ENCODE measurements around the gene NSUN2. TPM values are rescaled to one million over a fixed set of nuclear protein-coding genes. Genes with fewer than 3 reads are reported as not detected.

The NSUN2 gene
- total and polyA plus RNA-seq, 12 donors, result 21.3 to 66.8 (median 40.2) TPM

DNA sequence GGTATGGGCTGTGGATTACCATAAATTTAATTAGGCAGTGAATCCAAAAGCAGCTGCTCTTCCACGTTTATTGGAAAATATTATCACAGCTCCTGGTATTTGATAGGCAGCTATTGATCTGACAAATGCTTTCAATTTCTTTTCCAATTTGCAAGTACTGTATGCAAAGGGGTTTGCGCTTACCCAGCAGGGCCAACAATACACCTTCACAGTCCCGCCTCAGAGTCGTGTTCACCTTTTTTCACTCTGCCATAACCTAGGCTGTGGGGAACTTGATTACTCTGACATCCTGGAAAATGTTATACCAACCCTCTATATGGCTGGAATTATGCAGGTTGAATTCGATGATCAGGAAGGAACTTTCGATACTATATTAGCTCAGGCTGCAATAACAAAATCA, 48.1 kb upstream of the NSUN2 start:
- Histone ChIP-seq H3K4me1 (replicated peaks in 1 of 2) (no peaks in the 10 kb centered on the region), H3K36me3 (replicated peaks in 1 of 2) (no peaks in the 10 kb centered on the region), H3K4me3 (no peak overlapping the region), H3K27me3 (no peaks in the 10 kb centered on the region), H3K27ac (no peak overlapping the region), H3K9me3 (replicated peaks in 1 of 3) (no peaks in the 10 kb centered on the region)
- TF ChIP-seq, protein P1, sequence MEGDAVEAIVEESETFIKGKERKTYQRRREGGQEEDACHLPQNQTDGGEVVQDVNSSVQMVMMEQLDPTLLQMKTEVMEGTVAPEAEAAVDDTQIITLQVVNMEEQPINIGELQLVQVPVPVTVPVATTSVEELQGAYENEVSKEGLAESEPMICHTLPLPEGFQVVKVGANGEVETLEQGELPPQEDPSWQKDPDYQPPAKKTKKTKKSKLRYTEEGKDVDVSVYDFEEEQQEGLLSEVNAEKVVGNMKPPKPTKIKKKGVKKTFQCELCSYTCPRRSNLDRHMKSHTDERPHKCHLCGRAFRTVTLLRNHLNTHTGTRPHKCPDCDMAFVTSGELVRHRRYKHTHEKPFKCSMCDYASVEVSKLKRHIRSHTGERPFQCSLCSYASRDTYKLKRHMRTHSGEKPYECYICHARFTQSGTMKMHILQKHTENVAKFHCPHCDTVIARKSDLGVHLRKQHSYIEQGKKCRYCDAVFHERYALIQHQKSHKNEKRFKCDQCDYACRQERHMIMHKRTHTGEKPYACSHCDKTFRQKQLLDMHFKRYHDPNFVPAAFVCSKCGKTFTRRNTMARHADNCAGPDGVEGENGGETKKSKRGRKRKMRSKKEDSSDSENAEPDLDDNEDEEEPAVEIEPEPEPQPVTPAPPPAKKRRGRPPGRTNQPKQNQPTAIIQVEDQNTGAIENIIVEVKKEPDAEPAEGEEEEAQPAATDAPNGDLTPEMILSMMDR (IDR thresholded peaks at IDR 0.05), result no peak
- no peak for TF ChIP-seq POLR2A (IDR thresholded peaks at IDR 0.05)
- intact Hi-C loops (cut with DNase I), result no loop called here
- DNase-seq, result no peak
- WGBS, 4 donors, result 59 to 64% (median 63%) methylated on average over 6 of the region's 6 CpGs

GRCh38 chr5:6678385-6678784, 45.5 kb upstream of the NSUN2 start:
- 55 to 80% (median 74%) methylated on average over 1 of the region's 1 CpG for WGBS, 4 donors
- Histone ChIP-seq H3K27ac (no peak overlapping the region), H3K4me1 (replicated peaks in 1 of 2) (no peaks in the 10 kb centered on the region), H3K4me3 (no peak overlapping the region), H3K9me3 (replicated peaks in 1 of 3) (no peaks in the 10 kb centered on the region), H3K27me3 (no peaks in the 10 kb centered on the region), H3K36me3 (replicated peaks in 1 of 2) (no peaks in the 10 kb centered on the region)
- no peak for TF ChIP-seq POLR2A (IDR thresholded peaks at IDR 0.05)
- TF ChIP-seq, protein P1 (IDR thresholded peaks at IDR 0.05), result no peak
- intact Hi-C loops (cut with DNase I), result no loop called here
- no peak for DNase-seq

GRCh38 chr5:6676702-6677101, 43.9 kb upstream of the NSUN2 start:
- intact Hi-C loops (cut with DNase I), result no loop called here
- no peak overlapping the region for H3K4me3 ChIP-seq
- H3K36me3 ChIP-seq (replicated peaks in 1 of 2), result no peaks in the 10 kb centered on the region
- 62 to 72% (median 67%) methylated on average over 2 of the region's 2 CpGs for WGBS, 4 donors
- no peaks in the 10 kb centered on the region for H3K4me1 ChIP-seq (replicated peaks in 1 of 2)
- no peaks in the 10 kb centered on the region for H3K27me3 ChIP-seq
- H3K9me3 ChIP-seq (replicated peaks in 1 of 3), result no peaks in the 10 kb centered on the region
- TF ChIP-seq, protein P1 (IDR thresholded peaks at IDR 0.05), result no peak
- no peak for TF ChIP-seq POLR2A (IDR thresholded peaks at IDR 0.05)
- no peak for DNase-seq
- H3K27ac ChIP-seq, result no peak overlapping the region

- no peak for DNase-seq
- WGBS, 4 donors, result 90 to 94% (median 92%) methylated on average over 5 of the region's 5 CpGs
- TF ChIP-seq, protein P1 (IDR thresholded peaks at IDR 0.05), result no peak
- no peak for TF ChIP-seq POLR2A (IDR thresholded peaks at IDR 0.05)
- Histone ChIP-seq H3K27ac (no peak overlapping the region), H3K9me3 (replicated peaks in 1 of 3) (no peaks in the 10 kb centered on the region), H3K36me3 (replicated peaks in 1 of 2) (no peaks in the 10 kb centered on the region), H3K4me3 (no peak overlapping the region), H3K27me3 (no peaks in the 10 kb centered on the region), H3K4me1 (replicated peaks in 1 of 2) (no peaks in the 10 kb centered on the region)
- intact Hi-C loops (cut with DNase I), result no loop called here
These were observed 43.1 kb upstream of the NSUN2 start for GRCh38 chr5:6675784-6676491.

Data from adrenal gland (tissue), 12 donors.